Neural cell (in vitro differentiated cells): ENCODE data around the gene GDA.

Experiments used
- POLR2AphosphoS5 ChIP-seq: IDR thresholded peaks from 2 replicates; pipeline ENCODE4 v1.6.1; 2012
- TF ChIP-seq, protein P1 (sequence below): fragments of 450-650 bp; IDR thresholded peaks from 2 replicates; pipeline ENCODE4 v1.5.1; 2014; ENCODE audit warnings: antibody characterized with exemption, mild to moderate bottlenecking, moderate library complexity; ENCODE audit not compliant: poor library complexity, severe bottlenecking

GRCh38 chr9:72137697-72138365 is 11.4 kb upstream of the GDA start:
- TF ChIP-seq, protein P1, sequence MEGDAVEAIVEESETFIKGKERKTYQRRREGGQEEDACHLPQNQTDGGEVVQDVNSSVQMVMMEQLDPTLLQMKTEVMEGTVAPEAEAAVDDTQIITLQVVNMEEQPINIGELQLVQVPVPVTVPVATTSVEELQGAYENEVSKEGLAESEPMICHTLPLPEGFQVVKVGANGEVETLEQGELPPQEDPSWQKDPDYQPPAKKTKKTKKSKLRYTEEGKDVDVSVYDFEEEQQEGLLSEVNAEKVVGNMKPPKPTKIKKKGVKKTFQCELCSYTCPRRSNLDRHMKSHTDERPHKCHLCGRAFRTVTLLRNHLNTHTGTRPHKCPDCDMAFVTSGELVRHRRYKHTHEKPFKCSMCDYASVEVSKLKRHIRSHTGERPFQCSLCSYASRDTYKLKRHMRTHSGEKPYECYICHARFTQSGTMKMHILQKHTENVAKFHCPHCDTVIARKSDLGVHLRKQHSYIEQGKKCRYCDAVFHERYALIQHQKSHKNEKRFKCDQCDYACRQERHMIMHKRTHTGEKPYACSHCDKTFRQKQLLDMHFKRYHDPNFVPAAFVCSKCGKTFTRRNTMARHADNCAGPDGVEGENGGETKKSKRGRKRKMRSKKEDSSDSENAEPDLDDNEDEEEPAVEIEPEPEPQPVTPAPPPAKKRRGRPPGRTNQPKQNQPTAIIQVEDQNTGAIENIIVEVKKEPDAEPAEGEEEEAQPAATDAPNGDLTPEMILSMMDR = no peak
- no peak for TF ChIP-seq POLR2AphosphoS5
